CD8-positive, alpha-beta memory T cell (primary cell): ENCODE measurements around the gene HOXD11. TPM values are rescaled to one million over a fixed set of nuclear protein-coding genes. Genes with fewer than 3 reads are reported as not detected.

Source experiments
- CTCF ChIA-PET: fragments of 350-600 bp; sonication (Branson Sonifier 250); formaldehyde crosslinking; loops from one replicate; lab custom pipeline; 2021; ENCODE audit warnings: antibody characterized with exemption; lab: Charles Lee
- POLR2A ChIA-PET: fragments of 350-600 bp; sonication (Branson Sonifier 250); formaldehyde crosslinking; loops from one replicate; lab custom pipeline; 2021; ENCODE audit warnings: antibody characterized with exemption; lab: Charles Lee
- DNase-seq, 5 donors: peaks; one replicate each; pipeline versions ENCODE4 v3.0.0 to v3.0.0-alpha.2; 2020 to 2022; ENCODE audit warnings: mixed read lengths in 1 of 5
- H3K27ac ChIP-seq: one replicate; pipeline ENCODE4 v1.7.0; 2013; ENCODE audit warnings: low read depth, mild to moderate bottlenecking, low read length, moderate library complexity
- H3K27me3 ChIP-seq: 2 replicates; pipeline ENCODE4 v1.7.0; 2013; ENCODE audit warnings: low read length, mild to moderate bottlenecking; ENCODE audit not compliant: insufficient read depth, poor library complexity, severe bottlenecking
- H3K36me3 ChIP-seq: 2 replicates; pipeline ENCODE4 v1.7.0; 2013; ENCODE audit warnings: mild to moderate bottlenecking, low read length, moderate library complexity; ENCODE audit not compliant: insufficient read depth
- H3K4me1 ChIP-seq: 2 replicates; pipeline ENCODE4 v1.7.0; 2013; ENCODE audit warnings: mild to moderate bottlenecking, low read length, moderate library complexity; ENCODE audit not compliant: insufficient read depth
- H3K4me3 ChIP-seq: 2 replicates; pipeline ENCODE4 v1.7.0; 2013; ENCODE audit warnings: mild to moderate bottlenecking, low read length
- H3K9me3 ChIP-seq: 2 replicates; pipeline ENCODE4 v1.7.0; 2013; ENCODE audit warnings: mild to moderate bottlenecking, low read length
- H3K27ac Mint-ChIP-seq, 8 donors: one replicate each; pipeline ENCODE4 v1.8.0; 2020 to 2021; ENCODE audit warnings: mixed read lengths in 8 of 8, mild to moderate bottlenecking in 6 of 8, inconsistent platforms in 3 of 8, moderate library complexity in 3 of 8
- H3K27me3 Mint-ChIP-seq, 2 donors: one replicate each; pipeline ENCODE4 v1.8.0; 2020 to 2021; ENCODE audit warnings: mixed read lengths in 2 of 2, mild to moderate bottlenecking in 1 of 2, moderate library complexity in 1 of 2
- H3K36me3 Mint-ChIP-seq, 3 donors: one replicate each; pipeline ENCODE4 v1.8.0; 2020 to 2021; ENCODE audit warnings: mixed read lengths in 3 of 3, inconsistent platforms in 1 of 3, mild to moderate bottlenecking in 1 of 3
- H3K4me1 Mint-ChIP-seq, 3 donors: one replicate each; pipeline ENCODE4 v1.8.0; 2020 to 2021; ENCODE audit warnings: mixed read lengths in 3 of 3, inconsistent platforms in 1 of 3, mild to moderate bottlenecking in 1 of 3
- H3K4me3 Mint-ChIP-seq, 7 donors: one replicate each; pipeline ENCODE4 v1.8.0; 2020 to 2021; ENCODE audit warnings: mixed read lengths in 7 of 7, mild to moderate bottlenecking in 6 of 7, moderate library complexity in 4 of 7, inconsistent platforms in 2 of 7
- H3K9me3 Mint-ChIP-seq, 5 donors: one replicate each; pipeline ENCODE4 v1.8.0; 2020 to 2022; ENCODE audit warnings: mixed read lengths in 5 of 5, mild to moderate bottlenecking in 3 of 5, moderate library complexity in 2 of 5, inconsistent platforms in 1 of 5
- polyA plus RNA-seq: library from polyadenylated mRNA; unstranded; fragments of 300-500 nt; fragmentation: Illumina TruSeq; gene quantifications from one replicate; pipeline ENCODE4 v1.2.3, GENCODE V29; 2021
- total RNA-seq, 2 experiments: library from RNA; stranded (reverse); gene quantifications; one replicate each; pipeline ENCODE4 v1.2.3, GENCODE V29; 2021

HOXD11 gene
- total and polyA plus RNA-seq, 3 experiments from 2014 or later = not detected

DNA sequence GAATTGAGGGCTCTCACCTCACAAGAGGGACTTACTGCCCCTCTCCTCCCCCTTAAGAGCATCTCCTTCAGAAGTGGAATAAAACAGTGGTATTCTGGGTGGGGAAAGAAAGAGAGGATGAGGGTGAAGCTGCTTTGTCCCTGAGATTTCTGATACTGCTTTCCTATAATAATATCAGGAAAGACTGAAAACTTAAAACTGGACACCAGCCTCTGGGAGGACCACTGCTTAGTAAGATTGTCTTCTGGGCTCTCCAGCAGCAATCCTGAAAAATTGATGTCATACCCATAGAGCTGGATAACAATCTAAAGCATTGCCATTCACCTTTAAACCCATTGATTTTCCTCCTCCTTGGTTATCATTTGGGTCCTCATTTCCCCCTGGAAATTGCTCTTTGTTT, 39.6 kb downstream of the HOXD11 start:
- H3K4me3 Mint-ChIP-seq = no peak overlapping the region
- no peaks in the 10 kb centered on the region for H3K9me3 ChIP-seq
- no peak overlapping the region for H3K4me3 ChIP-seq
- peaks cover 2 to 9% (median 6%) of the 10 kb centered on the region in 3 donors for H3K4me1 Mint-ChIP-seq
- ChIA-PET CTCF (interaction anchor here (3.7 kb wide), 1 partner anchor 20 kb away, joined by 11 read pairs; no protein-coding TSS in a partner anchor), POLR2A (no interaction called here)
- no peaks in the 10 kb centered on the region for H3K4me1 ChIP-seq
- peaks cover 0 to 2% (median 0%) of the 10 kb centered on the region in 3 donors for H3K36me3 Mint-ChIP-seq
- H3K27ac Mint-ChIP-seq = no peak overlapping the region
- H3K9me3 Mint-ChIP-seq = peaks cover 0 to 5% (median 0%) of the 10 kb centered on the region in 5 donors
- peaks cover 78% of the 10 kb centered on the region for H3K27me3 ChIP-seq
- H3K27ac ChIP-seq = no peak overlapping the region
- no peaks in the 10 kb centered on the region for H3K36me3 ChIP-seq
- DNase-seq = no peak
- peaks cover 81 to 95% of the 10 kb centered on the region in 2 donors for H3K27me3 Mint-ChIP-seq

DNA sequence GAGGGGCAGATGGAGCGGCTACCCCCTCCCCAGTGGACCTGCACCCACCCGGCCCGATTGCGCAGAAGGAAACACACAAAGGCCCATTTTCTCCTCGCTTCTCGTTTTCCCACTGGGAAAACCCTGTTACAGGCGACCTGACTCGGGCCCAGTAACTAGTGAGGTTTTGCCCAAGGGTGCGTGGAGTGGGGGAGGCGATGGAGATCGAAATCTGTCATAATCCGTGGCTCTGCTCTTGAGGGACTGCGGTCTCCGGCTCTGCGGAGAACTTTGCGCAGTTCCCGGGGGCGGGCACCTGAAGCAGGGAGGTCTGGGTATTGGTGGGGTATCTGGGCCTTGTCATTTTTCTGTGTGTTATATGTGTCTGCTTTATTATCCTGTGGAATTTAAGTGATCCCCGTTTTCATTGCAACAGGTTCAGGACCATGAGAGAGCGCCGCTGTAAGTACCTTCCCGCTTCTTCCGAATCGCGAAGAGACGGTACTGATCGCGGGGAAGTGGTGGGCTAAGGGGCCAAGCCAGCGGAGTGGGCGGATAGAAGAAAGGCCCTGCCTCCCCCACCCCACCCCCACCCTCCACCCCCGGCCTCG, 40.2 kb downstream of the HOXD11 start:
- no peak overlapping the region for H3K27ac ChIP-seq
- H3K36me3 Mint-ChIP-seq = peaks cover 0 to 2% (median 0%) of the 10 kb centered on the region in 3 donors
- no peaks in the 10 kb centered on the region for H3K9me3 ChIP-seq
- no peak overlapping the region for H3K4me3 ChIP-seq
- H3K36me3 ChIP-seq = no peaks in the 10 kb centered on the region
- no peaks in the 10 kb centered on the region for H3K4me1 ChIP-seq
- peaks cover 77% of the 10 kb centered on the region for H3K27me3 ChIP-seq
- H3K4me1 Mint-ChIP-seq = peaks cover 2 to 9% (median 6%) of the 10 kb centered on the region in 3 donors
- peaks cover 76 to 89% of the 10 kb centered on the region in 2 donors for H3K27me3 Mint-ChIP-seq
- CTCF ChIA-PET = interaction anchor here (3.7 kb wide), 1 partner anchor 20 kb away, joined by 11 read pairs; no protein-coding TSS in a partner anchor
- H3K9me3 Mint-ChIP-seq = peaks cover 0 to 5% (median 0%) of the 10 kb centered on the region in 5 donors
- DNase-seq = no peak
- POLR2A ChIA-PET = no interaction called here
- peak overlapping the region in 1 of 8 donors; percentile 56 for H3K27ac Mint-ChIP-seq
- no peak overlapping the region for H3K4me3 Mint-ChIP-seq

DNA sequence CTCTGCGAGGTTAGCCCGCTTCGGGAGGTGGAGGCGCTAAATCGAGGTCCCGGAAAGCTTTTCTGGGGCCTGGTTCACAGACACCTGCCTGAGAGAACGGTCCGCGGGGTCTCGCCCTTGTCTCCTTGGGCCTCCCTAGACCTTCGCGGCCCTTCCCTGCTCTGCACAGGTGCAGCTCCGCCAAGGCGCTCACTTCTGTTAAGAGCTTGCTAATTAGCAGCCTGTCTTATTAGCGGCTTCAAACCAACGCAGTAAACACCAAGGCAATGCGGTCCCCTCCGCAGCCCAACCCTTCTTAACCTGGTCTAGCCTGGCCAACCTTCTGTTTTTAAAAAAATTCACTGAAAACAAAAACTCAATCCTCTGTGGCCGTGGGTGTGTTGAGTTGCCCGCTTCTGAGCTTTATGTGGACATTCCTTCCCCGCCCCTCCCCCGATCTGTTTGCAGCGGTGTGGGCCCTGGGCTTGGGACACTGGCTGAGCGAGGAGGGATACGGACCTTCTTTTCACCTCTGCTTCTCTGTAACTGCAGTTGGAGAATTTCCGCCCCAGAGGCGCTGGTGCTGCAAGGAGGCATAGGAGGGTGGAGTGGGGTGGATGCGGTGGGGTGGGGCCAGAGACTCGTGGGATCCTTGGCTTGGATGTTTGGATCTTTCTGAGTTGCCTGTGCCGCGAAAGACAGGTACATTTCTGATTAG, 40.9 kb downstream of the HOXD11 start:
- no peak overlapping the region for H3K27ac ChIP-seq
- CTCF ChIA-PET = no interaction called here
- no peak overlapping the region for H3K4me3 ChIP-seq
- POLR2A ChIA-PET = no interaction called here
- Mint-ChIP-seq H3K9me3 (peaks cover 0 to 5% (median 0%) of the 10 kb centered on the region in 5 donors), H3K27me3 (peaks cover 76 to 91% of the 10 kb centered on the region in 2 donors), H3K36me3 (peaks cover 0 to 2% (median 0%) of the 10 kb centered on the region in 3 donors), H3K27ac (no peak overlapping the region), H3K4me1 (peaks cover 2 to 9% (median 6%) of the 10 kb centered on the region in 3 donors), H3K4me3 (no peak overlapping the region)
- no peaks in the 10 kb centered on the region for H3K9me3 ChIP-seq
- no peaks in the 10 kb centered on the region for H3K36me3 ChIP-seq
- peaks cover 71% of the 10 kb centered on the region for H3K27me3 ChIP-seq
- no peaks in the 10 kb centered on the region for H3K4me1 ChIP-seq
- no peak for DNase-seq

DNA sequence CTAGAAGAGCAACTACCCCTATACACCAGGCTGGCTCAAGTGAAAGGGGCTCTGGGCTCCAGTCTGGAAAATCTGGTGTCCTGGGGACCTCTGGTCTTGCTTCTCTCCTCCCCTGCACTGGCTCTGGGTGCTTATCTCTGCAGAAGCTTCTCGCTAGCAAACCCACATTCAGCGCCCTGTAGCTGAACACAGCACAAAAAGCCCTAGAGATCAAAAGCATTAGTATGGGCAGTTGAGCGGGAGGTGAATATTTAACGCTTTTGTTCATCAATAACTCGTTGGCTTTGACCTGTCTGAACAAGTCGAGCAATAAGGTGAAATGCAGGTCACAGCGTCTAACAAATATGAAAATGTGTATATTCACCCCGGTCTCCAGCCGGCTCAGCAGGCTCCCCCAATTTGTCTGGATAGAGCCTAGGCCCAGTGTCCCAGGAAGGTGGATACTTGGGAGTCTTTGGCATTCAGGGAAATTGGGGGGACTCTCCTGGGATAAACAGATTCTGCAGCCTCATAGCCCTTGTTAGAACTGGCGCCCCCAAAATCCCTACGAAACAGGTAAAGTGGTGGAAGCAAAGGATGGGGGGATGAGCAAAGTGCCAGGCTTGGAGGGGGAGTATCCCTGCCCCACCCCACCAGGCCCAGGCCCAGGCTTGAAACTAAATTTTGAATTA, 41.8 kb downstream of the HOXD11 start:
- CTCF ChIA-PET = no interaction called here
- Mint-ChIP-seq H3K9me3 (peaks cover 0 to 5% (median 0%) of the 10 kb centered on the region in 5 donors), H3K27me3 (peaks cover 76 to 90% of the 10 kb centered on the region in 2 donors), H3K4me3 (no peak overlapping the region), H3K27ac (peak overlapping the region in 1 of 8 donors; percentile 5), H3K4me1 (peaks cover 2 to 9% (median 6%) of the 10 kb centered on the region in 3 donors), H3K36me3 (peaks cover 0 to 2% (median 0%) of the 10 kb centered on the region in 3 donors)
- Histone ChIP-seq H3K9me3 (no peaks in the 10 kb centered on the region), H3K36me3 (no peaks in the 10 kb centered on the region), H3K4me3 (no peak overlapping the region), H3K4me1 (no peaks in the 10 kb centered on the region), H3K27ac (no peak overlapping the region), H3K27me3 (peaks cover 65% of the 10 kb centered on the region)
- POLR2A ChIA-PET = no interaction called here
- DNase-seq = no peak

DNA sequence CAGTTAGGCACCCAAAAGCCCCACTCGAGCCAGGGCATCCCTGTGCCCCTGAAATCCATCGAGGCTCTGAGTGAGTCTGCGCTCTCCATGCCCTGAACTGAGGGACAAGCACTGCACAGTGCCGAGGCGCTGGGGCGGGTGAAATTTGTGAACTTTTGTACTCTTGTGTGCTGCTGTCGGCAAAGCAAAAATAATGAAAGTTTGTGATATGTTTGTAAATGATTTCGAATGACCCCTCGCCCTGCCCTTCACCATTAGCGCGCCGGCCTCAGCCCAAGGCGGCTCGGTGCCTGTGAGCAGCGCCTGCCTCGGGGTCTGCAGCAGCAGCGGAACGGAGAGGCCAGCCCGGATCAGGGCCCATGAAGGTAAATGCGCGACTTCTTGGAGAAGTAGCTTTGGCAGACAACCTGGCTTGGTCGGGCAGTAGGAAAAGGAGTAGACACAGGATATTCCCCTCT, 42.4 kb downstream of the HOXD11 start:
- no peaks in the 10 kb centered on the region for H3K9me3 ChIP-seq
- Mint-ChIP-seq H3K27me3 (peaks cover 76 to 92% of the 10 kb centered on the region in 2 donors), H3K9me3 (peaks cover 0 to 5% (median 0%) of the 10 kb centered on the region in 5 donors), H3K36me3 (peaks cover 0 to 2% (median 0%) of the 10 kb centered on the region in 3 donors), H3K4me1 (peaks cover 2 to 9% (median 6%) of the 10 kb centered on the region in 3 donors), H3K27ac (peak overlapping the region in 1 of 8 donors; percentile 5), H3K4me3 (no peak overlapping the region)
- H3K36me3 ChIP-seq = no peaks in the 10 kb centered on the region
- no peak overlapping the region for H3K27ac ChIP-seq
- no peak overlapping the region for H3K4me3 ChIP-seq
- ChIA-PET POLR2A (no interaction called here), CTCF (no interaction called here)
- DNase-seq = no peak
- no peaks in the 10 kb centered on the region for H3K4me1 ChIP-seq
- H3K27me3 ChIP-seq = peaks cover 64% of the 10 kb centered on the region

DNA sequence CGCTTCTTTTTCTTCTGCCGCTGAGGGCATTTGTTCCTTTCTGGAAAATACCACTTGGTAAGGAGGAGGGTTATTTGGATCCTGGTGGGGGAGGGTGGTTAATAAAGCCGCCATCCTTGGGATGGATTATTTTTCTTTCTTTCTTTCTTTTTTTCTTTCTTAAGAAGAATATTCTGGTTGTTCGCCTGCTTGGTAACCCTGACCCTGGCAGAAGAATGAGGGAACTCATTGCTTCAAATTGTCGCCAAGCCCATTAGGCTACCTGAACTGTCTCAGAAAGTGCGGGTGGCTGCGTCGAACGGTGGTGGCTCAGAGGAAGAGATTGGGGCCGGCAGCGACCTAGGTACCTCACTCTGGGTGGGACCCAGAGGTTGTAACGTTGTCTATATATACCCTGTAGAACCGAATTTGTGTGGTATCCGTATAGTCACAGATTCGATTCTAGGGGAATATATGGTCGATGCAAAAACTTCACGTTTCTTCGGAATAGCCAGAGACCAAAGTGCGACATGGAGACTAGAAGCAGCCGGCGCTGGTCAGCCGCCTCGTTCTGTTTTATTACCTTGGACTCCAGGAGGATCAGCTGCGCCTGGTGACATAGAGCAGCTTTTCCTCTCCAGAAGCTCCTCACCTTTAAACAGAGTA, 43.0 kb downstream of the HOXD11 start:
- ChIA-PET POLR2A (no interaction called here), CTCF (interaction anchor here (1.2 kb wide), 1 partner anchor 29 kb away, joined by 3 read pairs; no protein-coding TSS in a partner anchor)
- Mint-ChIP-seq H3K4me3 (peak overlapping the region in 2 of 7 donors; percentile 12 to 65), H3K36me3 (no peaks in the 10 kb centered on the region), H3K4me1 (peaks cover 2 to 9% (median 6%) of the 10 kb centered on the region in 3 donors), H3K27me3 (peaks cover 74 to 92% of the 10 kb centered on the region in 2 donors), H3K9me3 (peaks cover 0 to 5% (median 0%) of the 10 kb centered on the region in 5 donors), H3K27ac (peak overlapping the region in 2 of 8 donors; percentile 24 to 37)
- Histone ChIP-seq H3K27ac (no peak overlapping the region), H3K9me3 (no peaks in the 10 kb centered on the region), H3K4me1 (no peaks in the 10 kb centered on the region), H3K36me3 (no peaks in the 10 kb centered on the region), H3K4me3 (no peak overlapping the region), H3K27me3 (peaks cover 61% of the 10 kb centered on the region)
- no peak for DNase-seq

DNA sequence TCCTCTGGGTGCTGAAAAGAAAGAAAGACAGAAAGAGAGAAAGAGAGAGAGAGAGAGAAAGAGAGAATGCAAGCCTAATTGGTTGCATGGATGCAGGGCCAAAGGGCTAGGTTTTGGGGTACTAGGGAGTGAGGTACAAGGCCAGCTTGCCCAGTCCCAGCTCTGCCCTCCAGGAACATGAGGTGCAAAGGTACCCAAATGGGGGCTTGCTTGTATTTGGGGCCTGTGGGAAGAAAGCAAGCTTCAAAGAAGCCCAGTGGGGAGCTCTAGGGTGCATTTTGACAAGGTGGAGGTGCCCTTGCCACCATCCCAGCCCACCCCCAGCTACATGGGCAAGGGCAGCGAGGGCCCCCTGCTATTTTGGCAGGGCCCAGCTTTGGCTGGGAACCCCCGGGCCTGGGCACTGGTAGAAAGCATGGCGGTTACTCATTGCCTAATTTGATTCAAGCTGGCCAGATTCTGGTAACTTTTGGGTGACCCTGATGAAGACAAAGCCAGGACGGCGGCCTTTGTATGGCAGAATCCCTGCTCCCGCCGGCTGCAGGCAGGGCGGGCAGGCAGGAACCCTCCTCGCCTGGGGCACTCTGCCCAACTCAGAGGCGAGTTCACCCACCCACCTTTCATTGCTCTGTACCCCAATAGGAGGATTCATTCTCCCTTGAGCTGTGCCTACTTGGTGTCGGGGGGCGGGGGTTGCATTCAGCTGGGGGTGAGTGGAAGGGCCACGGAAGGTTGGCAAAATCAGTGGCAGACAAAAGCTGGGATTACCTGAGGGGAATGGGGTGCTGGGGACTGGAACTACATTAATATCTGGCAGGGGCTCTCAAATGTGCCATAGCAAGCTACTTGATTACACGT, 43.7 kb downstream of the HOXD11 start:
- H3K4me1 Mint-ChIP-seq = peaks cover 2 to 9% (median 6%) of the 10 kb centered on the region in 3 donors
- Histone ChIP-seq H3K36me3 (no peaks in the 10 kb centered on the region), H3K27me3 (peaks cover 62% of the 10 kb centered on the region), H3K9me3 (no peaks in the 10 kb centered on the region), H3K4me3 (no peak overlapping the region), H3K27ac (no peak overlapping the region), H3K4me1 (no peaks in the 10 kb centered on the region)
- peak overlapping the region in 2 of 7 donors; percentile 12 to 65 for H3K4me3 Mint-ChIP-seq
- H3K9me3 Mint-ChIP-seq = peaks cover 0 to 5% (median 0%) of the 10 kb centered on the region in 5 donors
- no peaks in the 10 kb centered on the region for H3K36me3 Mint-ChIP-seq
- no peak for DNase-seq
- ChIA-PET CTCF (interaction anchor here (0.9 to 1.2 kb wide), 2 partner anchors 10 to 30 kb away, joined by 3 to 4 read pairs; no protein-coding TSS in a partner anchor), POLR2A (interaction anchor here (0.5 kb wide), 1 partner anchor 11 kb away, joined by 4 read pairs; no protein-coding TSS in a partner anchor)
- H3K27me3 Mint-ChIP-seq = peaks cover 79 to 92% of the 10 kb centered on the region in 2 donors
- H3K27ac Mint-ChIP-seq = peak overlapping the region in 1 of 8 donors; percentile 24
